GM18502 (cell line): ENCODE results near the gene ATP2A1.
"Not testable (repeated sequence)": the region's sequence is repeated elsewhere in the genome, so short reads cannot be mapped to it uniquely, and the experiment has no call there.

ENCODE experiments used
- ATAC-seq: cut with Tn5 transposase; IDR thresholded peaks from one replicate; pipeline ENCODE4 v1.9.1; 2021; ENCODE audit warnings: mild to moderate bottlenecking; ENCODE audit not compliant: unreplicated experiment, poor library complexity

The ATP2A1 gene

DNA sequence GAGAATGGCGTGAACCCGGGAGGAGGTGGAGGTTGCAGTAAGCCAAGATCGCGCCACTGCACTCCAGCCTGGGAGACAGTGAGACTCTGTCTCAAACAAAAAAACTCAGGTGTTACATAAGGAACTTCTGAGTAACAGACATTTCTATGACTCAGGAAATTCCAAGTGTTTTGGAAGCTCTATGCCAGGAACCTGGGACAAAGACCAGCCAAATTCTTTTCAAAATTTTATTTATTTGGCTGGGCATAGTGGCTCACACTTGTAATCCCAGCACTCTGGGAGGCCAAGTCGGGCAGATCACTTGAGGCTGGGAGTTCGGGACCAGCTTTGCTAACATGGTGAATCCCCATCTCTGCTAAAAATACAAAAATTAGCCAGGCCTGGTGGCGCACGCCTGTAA lies 19.9 kb upstream of the ATP2A1 start:
- no peak for ATAC-seq

DNA sequence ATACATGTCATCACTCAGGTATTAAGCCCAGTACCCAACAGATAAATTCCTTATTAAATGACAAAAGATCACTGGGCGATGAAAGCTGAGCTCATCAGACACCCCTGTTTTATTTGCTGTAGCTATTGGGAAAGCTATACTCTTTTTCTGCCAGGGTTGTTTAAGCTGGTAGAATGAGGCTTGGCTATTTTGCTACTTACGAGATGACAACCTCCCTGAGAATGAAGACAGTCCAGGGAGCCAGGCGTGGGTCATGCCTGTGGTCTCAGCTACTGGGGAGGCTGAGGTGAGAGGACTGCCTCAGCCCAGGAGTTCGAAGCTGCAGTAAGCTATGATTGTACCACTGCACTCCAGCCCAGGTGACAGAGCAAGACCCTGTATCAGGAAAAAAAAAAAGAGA lies 19.0 kb upstream of the ATP2A1 start:
- ATAC-seq: no peak

DNA sequence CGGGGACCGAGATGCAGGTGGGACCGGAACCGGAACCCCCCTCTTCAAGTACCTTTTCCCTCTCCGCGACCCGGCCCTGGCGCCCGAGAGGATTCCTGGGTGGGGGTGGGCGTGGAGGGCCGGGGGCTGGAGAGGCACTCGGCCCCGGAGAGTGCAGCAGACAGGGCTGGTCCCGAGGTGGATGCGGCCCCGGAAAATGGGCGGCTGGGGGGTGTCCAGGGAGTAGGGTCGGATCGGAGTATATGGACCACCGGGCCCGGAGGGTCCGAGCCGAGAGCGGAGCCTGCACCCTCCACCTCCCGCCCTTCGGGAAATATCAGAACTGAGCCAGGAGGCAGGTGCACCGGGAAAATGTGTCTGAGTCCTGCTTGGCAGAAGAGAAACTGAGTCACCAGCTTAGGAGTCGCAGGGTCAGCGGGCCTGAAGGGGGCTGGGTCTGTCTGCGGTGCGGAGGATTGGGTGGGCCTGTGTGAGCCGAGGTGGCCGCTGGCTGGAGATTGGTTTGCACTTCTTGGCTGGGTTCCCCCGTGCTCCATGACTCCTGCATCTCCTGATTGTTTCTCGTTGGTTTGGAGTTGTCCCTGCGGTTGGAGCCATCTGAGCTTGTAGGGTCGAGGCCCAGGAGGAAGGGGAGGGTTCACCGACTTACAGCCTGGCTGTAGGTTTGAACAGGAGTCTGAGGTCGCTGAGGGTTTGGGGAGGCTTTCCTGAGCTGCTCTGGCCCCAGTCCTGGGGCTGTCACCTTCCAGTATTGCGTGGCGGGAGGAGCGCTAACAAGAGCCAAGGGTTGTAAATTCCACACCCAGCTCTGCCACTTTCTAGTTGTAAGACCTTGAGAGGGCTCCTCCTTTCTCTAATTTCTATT lies 14.1 kb upstream of the ATP2A1 start:
- ATAC-seq: peak; percentile 1

DNA sequence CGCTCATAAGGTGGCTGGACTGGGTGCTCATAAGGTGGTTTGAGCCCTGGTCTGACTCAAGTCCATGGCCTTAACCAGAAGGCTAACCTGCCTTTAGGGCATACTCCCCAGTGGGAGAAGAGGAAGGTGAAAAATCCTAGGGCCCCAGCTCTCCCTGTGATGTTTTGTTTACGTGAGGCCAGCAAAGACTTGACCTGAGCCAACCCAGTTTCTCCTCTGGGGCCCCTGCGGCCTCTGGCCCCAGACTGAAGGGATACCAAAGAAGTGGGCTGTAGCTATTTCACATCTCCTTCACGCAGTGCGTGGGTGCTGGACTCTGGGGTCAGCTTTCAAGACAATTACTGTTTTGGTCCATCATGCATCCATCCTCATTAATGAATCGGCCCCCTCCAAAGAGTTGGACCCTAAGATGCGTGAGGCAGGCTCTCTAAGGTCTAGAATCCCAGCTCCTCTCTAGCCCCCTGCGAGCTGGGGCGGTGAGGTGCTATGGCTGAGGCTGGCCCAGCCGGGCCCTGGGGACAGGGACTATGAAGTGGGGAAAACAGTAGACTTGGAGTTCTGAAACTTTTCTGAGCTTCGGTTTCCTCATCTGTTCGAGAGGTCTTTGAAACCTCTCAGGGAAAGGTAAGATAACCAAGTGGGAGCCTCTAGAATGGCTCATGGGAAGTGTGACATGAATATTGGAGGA lies 13.1 kb upstream of the ATP2A1 start:
- ATAC-seq: no peak

DNA sequence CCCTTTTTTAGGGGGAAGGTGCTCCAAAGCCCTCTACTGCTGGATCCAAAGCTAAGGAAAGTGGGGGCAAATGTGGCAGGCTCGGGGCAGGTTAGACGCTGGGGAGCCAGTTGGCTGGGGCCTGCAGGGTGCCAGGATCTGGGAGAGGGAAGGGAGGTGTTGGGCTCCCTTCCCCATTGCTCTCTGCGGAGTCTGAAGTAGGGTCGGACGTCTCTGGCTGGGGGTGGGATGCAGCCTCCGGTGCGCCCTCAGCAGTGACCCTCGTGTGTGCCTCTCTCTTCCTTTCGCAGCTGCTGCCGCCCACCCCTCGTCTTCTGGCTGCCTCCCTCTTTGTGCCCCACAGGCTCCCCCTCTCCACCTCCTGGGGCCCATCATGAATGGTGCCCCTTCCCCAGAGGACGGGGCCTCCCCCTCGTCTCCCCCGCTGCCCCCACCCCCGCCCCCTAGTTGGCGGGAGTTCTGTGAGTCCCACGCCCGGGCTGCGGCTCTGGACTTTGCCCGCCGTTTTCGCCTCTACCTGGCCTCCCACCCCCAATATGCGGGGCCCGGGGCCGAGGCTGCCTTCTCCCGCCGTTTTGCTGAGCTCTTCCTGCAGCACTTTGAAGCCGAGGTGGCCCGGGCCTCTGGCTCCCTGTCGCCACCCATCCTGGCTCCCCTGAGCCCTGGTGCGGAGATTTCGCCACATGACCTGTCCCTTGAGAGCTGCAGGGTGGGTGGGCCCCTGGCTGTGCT lies 12.4 kb upstream of the ATP2A1 start:
- ATAC-seq: no peak

DNA sequence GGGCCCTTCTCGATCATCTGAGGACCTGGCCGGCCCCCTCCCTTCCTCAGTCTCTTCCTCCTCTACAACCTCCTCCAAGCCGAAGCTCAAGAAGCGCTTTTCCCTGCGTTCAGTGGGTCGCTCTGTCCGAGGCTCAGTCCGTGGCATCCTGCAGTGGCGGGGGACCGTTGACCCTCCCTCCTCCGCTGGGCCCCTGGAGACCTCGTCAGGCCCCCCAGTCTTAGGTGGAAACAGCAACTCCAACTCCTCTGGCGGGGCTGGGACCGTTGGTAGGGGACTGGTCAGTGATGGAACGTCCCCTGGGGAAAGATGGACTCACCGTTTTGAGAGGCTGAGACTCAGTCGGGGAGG lies 11.9 kb upstream of the ATP2A1 start:
- no peak for ATAC-seq

DNA sequence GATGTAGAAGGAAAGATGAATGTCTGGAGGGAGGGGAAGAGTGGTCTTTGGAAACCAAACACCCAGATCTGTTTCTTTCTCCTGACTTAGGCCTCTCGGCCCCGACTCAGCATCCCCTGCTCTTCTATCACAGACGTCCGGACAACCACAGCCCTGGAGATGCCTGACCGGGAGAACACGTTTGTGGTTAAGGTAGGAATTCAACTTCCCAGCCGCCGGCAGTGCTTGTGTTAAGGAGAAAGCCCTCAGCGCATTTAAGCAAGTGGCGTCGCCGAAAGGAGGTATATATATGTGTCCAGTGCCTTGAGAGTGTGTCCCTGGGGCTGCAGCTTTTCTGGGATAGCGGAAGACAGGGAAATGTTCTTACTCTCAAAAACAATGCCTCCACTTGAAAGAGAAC lies 11.0 kb upstream of the ATP2A1 start:
- no peak for ATAC-seq

DNA sequence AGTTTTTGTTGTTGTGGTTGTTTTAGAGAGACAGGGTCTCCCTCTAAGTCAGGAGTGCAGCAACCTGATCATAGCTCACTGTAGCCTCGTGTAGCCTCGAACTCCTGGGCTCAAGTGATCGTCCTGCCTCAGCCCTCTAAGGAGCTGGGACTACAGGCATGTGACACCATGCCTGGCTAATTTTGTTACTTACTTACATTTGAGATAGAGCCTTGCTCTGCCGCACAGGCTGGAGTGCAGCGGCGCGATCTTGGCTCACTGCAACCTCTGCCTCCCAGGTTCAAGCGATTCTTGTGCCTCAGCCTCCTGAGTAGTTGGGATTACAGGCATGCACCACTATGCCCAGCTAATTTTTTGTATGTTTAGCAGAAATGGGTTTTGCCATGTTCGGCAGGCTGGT lies 10.6 kb upstream of the ATP2A1 start:
- ATAC-seq: not testable (repeated sequence)

DNA sequence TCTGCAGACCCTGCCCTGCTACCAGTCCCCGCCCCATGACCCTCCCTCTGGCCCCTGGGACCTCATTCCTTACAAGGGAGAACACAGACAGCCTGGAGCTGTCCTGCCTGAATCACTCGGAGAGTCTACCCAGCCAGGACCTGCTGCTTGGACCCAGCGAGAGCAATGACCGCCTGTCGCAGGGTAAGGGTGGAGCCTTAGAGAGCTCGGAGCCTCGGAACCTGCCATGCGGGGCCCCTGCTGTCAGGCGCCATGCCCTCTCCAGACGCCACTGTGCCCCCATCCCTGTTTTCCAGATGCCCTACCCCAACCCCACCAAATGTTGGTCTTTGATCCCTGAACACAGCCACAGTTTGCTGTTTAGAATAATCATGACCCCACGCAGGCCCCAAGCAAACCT lies 9.1 kb upstream of the ATP2A1 start:
- no peak for ATAC-seq

DNA sequence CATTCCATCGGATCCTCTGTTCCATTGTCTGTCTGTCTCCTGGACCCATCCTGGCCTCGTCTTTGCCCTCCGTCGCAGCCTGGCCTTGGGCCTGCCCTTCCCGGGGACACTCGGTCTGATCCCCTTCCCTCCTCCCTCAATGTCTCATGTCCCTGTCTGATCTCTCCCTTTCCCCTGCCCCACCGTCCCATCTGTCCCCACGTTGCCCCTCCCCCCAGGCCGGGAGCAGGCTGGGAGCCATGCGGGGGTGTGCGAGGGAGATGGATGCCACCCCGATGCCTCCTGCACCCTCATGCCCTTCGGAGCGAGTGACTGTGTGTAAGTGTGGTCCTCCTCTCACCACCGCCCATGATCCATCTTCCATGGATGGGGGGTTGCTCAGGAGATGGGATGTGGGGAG lies 5.3 kb upstream of the ATP2A1 start:
- no peak for ATAC-seq

DNA sequence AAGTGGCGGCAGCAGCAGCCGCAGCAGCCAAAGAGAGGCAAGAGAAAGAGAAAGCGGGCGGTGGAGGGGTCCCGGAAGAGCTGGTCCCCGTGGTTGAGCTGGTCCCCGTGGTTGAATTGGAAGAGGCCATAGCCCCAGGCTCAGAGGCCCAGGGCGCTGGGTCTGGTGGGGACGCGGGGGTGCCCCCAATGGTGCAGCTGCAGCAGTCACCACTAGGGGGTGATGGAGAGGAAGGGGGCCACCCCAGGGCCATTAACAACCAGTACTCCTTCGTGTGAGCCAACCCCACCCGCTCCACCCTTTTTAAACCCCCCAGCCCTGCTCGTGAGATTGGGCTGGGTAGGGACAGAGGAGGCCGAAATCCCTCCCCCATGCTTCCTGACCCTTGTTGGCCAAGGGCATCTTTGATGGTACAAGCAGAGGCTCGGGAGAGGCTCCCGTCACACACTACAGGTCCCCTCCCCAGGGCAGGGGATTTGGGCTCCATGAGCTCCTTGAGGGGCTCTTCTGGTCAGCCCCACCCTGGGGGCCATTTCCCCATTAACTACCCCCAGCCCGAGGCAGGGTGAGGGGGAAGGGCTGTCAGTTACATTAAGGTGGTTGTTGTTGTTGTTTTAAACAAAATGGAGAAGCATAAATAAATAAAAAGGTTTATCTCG lies 4.6 kb upstream of the ATP2A1 start:
- no peak for ATAC-seq

DNA sequence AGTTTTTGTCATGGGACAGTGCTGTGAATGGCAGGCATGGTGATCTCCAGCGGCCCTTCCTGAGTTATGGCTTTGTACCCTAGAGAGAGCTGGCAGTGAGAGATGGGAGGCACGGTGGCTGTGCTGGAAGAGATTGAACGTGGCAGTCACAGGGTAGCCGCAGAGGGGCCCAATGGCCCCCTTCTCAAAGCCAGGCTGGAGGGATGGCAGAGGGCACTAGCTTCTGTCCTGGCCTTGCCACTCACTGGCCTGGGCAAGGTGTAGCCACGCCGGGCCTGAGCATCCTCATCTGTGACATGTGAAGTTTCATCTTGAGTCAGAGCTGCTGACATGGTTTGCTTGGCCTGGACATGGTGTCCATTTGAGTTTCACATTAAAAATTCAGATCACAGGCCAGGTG lies 3.9 kb upstream of the ATP2A1 start:
- no peak for ATAC-seq

DNA sequence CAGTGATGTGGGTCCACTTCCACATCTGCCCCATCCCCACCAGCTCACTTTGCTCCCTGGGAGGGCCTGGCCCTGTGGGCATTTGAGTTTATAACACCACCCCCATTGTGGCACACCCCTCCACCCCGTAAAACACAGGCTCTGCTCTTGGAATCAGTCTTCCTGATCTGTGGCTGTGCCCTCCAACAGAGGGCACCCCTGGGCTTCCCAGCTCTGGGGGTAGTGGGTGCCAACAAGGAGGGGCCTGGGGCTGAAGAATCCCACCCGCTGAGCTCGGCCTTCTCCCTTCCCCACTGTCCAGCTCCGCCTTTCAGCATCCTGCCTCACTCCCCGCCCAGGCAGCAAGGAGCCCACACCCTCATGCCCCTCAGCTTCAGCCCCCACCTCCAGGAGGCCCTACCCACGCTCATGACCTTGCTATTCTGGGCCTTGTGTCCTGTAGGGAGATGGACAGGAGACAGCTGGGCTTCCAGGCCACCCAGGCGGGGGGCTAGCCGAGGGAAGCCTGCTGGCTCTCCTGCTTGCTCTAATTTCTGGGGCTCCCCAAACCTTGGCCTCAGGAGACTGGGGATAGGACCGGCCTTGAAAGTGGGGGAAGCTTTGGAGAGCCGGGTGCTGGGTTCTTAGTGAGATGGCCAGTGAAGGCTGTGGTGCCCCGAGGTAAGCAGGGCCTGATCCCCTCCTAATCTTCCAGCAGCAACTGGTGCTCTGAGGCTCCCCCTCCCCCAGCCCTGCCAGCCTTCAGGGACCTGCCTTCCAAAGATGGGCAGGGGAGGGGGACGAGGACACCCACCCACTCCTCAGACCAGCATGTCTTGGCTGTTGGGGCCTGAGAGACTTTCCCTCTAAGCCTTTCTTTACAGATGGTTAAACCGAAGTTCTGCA lies 2.9 kb upstream of the ATP2A1 start:
- no peak for ATAC-seq

DNA sequence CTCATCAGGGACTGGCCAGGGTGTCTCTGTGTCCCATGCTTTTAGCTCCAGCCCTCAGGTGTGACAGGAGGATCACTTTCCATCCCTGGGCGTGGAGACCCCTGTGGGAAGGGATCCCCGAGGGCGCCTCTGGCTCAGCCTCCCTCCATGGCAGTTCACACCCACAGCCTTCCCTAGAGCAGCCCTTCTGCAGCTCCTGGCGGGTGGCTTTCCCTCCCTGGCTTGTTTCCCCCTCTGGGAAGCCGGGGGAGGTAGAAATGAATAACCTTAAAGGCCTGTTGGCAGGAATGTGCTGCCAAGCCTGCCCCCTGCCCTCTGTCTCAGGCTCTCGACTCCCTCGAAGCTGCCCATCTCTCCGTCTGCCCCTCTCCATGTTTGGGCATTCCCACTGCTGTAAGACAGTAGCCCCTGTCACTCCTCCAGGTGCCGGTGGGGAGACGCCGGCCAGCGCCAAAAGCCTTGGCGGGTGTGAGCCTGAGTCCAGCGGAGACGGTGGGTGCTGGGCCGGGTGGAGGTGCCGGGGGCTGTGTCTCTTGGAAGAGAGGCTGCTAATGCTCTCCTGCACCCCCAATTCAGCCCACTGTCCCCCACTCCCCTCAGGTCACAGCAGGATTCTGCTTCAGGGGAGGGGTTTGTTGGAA lies 2.1 kb upstream of the ATP2A1 start:
- no peak for ATAC-seq

DNA sequence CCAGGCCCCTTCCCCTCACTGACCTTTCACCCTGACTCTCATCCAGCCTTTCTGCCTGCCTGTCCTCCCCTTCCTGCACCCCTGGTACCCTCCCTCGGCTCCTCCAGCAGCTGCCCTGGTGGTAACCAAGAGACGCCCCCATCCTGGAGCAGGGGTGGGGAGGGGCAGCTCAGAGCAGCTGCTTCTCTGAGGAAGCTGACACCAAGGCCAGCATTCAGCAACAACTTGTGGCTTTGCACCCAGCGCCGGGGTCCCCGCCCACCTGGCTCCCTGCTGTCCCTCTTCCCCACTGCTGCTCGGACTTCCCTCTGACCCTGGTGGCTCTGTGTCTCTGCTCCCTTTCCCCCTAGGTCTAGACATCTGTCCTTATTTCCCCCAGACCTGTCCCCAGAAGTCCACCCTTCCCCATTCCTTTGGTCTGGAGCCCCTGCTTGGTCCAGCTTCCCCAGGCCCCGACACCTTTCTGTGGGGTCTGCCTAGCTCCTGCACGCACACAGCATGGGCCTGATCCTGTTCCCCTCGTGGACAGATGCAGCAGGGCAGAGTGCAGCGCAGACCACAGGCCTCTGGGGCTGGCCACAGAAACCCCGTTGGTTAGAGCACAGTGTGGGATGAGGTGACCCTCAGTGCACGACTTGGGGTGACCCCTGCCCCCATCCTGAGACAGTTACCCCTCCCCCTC lies 1.2 kb upstream of the ATP2A1 start:
- no peak for ATAC-seq

DNA sequence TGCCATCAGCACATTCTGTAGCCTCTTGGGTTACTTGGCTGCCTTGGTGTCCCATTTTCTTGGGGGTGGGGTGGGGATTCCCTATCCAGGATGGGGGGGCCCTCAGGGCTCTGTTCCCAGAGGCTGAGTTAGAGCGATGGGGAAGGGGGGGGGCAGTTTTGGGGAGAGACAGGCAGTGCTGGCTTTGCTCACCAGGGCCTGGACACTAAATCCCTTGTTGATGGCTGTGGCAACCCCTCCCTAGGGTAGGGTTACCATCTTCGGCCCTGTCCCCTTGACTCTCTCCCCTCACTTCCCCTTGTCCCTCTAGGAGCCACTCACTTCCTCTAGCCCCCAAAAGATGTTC lies 660 bp upstream of the ATP2A1 start:
- ATAC-seq: no peak

DNA sequence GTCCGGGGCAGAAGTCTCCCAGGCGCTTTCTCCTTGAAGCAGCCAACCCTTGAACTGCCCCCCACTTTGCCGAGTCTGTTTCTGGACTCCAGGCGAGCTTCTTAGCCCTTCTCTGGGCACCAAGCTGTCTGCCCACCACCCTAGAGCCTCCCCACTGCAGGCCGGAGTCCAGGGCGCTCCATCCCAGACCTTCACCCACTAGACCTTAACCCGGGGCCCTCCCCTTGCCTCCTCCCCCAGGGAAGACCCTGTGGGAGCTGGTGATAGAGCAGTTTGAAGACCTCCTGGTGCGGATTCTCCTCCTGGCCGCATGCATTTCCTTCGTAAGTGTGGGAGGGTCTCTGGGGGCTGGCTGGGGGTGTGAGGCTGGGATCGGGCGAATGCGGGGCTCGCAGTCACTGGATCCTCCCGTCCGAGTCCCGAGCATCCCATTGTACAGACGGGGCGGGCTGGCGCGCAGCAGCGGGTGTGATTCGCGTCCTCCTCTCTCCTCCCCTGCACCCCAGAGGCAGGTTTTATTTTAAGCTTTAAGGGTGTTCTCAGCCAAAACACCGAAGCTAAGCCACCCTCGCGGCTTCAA lies 1.1 kb downstream of the ATP2A1 start:
- peak; percentile 39 for ATAC-seq

DNA sequence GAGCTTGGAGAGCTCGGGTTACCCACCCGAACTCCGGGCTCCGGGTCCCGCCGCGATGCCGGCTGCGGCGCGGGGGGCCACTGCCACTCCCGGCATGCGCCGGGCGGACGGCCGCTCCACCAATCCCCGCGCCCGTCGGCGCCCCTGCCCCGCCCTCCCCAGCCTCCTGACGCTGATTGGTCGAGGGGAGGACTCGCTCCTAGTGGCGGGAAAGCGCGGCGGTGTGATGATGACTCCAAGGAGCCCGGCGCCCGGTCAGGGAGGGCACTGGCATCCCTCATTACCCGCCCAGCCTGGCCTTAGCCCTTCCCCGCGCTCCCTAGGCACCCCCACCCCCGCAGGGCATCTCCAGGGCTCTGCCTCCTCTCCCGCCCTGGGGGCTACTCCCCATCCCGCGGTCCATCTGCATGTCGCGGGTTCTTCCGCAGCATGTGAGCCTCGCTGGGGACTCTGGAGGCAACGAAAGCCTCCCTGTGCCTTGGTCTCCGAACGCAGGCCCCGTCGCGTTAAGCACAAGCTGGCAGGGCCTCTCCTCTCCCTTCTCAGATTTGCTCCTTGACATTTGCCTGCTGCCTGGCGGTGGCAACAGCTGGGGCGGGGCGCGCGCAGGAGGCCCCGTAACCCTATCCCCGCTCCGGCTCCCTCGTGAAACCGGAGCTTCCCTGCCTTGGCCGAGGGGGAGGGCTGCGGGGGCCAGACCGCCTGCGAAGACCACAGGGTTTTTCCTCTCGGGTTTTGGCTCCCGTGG lies 1.7 kb downstream of the ATP2A1 start:
- ATAC-seq: peak; percentile 83
